GM18868 (cell line): Measurements from ENCODE around the gene DDX46.
"Not testable (repeated sequence)": the region's sequence is repeated elsewhere in the genome, so short reads cannot be mapped to it uniquely, and the experiment has no call there.

Source experiments
- ATAC-seq: cut with Tn5 transposase; IDR thresholded peaks from one replicate; pipeline ENCODE4 v1.9.1; 2021; ENCODE audit warnings: mild to moderate bottlenecking, moderate library complexity; ENCODE audit not compliant: unreplicated experiment

The DDX46 gene

DNA sequence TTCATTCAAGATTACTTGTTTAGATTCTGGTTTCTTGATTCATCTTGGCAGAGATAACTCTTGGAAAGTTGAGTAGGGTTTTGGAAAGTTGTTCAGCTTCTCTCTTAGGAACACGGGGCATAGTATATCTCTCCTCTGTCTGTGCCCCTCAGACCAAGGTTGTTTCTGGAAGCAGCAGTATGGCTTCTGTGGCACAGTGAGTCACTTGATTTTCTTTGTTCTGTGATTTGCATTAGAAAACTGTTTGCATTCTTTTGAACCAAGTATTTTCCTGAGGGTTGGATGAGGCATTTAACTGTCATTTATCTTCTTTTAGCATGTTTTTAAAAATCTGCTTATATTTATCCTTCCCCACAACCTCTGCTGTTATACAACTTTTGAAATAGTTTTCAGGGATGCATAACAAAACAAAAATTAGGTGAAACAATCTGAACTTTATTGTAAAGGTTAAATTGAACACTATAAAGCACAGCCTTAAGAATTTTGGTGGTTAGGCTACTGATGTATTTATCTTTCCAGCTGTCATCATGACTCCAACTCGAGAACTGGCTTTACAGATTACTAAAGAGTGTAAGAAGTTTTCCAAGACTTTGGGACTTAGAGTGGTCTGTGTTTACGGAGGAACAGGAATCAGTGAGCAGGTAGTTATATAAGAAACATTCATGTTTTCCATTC, 26.5 kb downstream of the DDX46 start:
- ATAC-seq: no peak

DNA sequence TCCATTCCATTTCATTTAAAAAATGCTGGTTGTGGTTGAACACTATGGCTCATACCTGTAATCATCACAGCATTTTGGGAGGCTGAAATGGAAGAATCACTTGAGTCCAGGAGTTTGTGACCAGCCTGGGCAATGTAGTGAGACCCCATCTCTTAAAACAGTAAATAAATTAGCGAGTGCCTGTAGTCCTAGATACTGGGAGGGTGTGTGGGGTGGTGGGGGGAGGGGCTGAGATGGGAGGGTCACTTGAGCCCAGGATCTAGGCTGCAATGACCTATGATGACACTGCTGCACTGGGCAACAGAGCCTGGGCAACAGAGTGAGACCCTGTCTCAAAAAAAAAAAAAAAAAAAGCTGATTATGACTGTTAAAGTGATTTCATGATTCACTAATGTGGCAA, 29.1 kb downstream of the DDX46 start:
- ATAC-seq: no peak

DNA sequence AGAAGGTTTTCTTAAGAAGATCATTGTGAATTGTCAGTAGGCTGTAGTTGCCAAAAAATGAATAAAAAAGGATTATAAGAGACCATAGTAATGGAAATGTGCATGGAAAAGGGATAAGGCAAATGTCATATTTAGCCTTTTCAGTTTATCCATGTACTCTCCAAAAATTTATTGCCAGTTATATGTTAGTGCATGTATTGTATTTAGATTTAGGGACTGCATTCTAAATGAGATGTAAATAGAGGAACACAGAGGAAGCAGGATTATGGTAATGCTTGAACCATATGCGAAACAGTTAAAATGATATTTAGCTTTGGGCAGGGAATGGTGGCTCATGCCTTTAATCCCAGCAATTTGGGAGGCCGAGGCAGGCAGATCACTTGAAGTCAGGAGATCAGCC, 33.0 kb downstream of the DDX46 start:
- no peak for ATAC-seq

DNA sequence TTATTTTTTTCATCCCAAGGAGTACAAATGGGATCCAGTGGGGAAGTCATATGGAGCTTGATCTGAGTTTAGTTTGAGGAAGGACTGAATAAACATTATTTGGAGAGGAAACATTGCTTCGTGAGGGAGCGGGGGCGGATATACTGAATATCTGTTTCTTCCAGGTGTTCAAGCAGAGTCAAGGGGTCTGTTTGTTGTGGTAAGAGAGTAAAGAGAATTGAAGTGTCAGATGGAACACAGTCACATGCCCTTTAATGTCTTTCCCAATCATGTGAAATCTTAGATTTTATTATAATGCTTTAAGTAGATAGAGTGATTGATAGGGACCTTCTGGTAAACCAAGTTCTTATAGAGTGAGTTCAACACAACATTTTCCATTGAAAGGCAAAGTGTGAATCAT, 33.7 kb downstream of the DDX46 start:
- no peak for ATAC-seq

DNA sequence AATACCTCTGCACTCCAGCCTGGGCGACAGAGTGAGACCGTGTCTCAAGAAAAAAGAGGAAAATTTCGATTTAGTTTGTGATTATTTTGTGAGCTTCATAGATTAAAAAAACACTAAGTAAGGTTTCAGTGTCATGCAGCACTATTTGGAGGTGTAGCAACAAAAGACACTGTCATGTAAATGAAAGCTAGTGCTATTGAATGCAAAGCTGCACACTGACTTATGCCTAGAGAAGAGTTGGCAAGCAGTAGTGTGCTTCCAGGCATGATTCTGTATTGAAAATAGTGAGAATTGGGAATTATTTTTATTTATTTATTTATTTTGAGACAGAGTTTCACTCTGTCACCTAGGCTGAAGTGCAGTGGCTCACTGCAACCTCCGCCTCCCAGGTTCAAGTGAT, 34.5 kb downstream of the DDX46 start:
- no peak for ATAC-seq

DNA sequence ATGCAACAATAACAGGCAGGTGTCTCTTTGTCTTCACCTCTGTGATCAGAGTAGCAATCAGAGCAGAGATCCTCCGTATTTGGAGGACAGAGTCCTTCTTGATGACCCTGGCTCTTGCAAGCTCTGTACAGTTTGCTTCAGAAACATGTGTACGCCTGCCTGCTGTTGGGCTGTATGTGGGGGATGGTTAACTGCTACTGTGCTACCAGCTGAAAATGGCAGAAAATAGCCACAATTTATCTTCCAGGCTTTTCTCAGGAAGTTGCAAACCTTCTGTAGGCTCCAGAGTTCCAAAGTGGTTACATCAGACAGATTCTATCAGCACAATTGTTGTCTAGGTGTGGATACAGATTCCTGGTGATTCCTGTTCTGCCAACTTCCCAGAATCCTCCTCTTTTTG, 35.5 kb downstream of the DDX46 start:
- no peak for ATAC-seq

DNA sequence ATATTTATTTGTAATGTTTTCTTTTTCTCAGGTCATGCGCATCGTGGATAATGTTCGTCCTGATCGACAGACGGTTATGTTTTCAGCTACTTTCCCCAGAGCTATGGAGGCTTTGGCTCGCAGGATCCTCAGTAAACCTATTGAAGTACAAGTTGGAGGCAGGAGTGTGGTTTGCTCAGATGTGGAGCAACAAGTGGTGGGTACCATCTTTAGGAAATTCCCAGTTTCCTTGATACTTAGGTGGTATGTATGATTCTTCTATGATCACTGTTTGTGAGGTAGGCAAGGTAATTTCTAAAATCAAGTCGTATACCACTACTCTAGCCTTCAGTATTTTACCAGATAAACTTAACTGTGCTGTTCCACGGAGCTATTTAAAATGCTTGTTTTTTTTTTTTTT, 36.2 kb downstream of the DDX46 start:
- no peak for ATAC-seq

DNA sequence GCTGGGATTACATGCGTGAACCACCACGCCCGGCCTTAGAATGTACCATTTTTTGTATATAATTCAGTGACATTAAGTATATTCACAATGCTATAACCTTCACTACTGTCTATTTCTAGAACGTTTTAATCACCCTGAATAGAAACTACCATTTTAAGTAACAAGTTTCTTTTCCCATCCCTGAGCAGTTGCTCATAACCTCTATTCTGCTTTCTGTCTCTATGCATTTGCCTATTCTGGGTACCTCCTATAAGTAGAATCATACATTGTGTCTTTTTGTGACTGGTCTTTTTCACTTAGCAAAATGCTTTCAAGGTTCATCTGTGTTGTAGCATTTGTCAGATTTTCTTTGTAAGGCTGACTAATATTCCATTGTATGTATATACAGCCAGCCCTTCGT, 39.9 kb downstream of the DDX46 start:
- no peak for ATAC-seq

DNA sequence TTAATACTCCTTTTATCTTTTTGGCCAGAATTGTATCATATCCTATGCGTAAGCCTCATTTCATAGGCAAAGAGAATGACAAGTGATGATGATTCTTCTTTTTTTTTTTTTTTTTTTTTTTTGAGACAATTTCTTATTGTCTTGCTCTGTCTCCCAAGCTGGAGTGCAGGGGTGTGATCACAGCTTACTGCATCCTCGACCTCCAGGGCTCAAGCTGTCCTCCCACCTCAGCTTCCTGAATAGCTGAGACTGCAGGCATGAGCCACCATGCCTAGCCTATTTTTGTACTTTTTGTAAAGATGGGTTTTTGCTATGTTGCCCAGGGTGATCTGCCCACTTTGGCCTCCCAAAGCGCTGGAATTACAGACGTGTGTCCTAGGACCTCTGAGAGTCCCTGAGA, 45.2 kb downstream of the DDX46 start:
- ATAC-seq: no peak

DNA sequence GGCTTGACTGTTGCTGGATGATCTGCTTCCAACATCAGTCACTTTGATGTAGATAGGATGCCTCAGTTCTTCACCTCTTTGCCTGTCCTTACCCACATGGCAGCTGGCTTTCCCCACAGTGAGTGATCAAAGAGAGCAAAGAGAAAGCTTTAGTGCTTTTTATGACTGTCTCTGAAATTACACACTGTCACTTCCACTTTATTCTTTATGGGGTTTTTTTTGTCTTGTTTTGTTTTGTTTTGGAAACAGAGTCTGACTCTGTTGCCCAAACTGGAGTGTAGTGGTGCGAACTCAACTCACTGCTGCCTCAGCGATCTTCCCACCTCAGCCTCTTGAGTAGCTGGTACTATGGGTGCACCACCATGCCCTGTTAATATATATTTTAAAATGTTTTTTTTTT, 54.8 kb downstream of the DDX46 start:
- ATAC-seq: peak; percentile 76

DNA sequence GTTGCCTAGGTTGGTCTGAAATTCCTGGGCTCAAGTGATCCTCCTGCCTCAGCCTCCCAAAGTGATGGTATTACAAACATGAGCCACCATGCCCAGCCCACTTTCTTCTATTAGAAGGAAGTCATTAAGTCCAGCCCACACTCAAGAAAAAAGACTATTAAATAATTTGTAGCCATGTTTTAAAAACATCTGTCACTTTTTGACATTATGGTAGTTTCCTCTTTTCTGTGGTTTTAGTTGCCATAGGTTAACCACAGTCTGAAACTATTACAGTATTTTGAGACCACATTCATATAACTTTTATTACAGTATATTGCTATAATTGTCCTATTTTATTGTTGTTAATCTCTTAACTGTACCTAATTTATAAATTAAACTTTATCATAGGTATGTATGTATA, 55.2 kb downstream of the DDX46 start:
- peak; percentile 73 for ATAC-seq

DNA sequence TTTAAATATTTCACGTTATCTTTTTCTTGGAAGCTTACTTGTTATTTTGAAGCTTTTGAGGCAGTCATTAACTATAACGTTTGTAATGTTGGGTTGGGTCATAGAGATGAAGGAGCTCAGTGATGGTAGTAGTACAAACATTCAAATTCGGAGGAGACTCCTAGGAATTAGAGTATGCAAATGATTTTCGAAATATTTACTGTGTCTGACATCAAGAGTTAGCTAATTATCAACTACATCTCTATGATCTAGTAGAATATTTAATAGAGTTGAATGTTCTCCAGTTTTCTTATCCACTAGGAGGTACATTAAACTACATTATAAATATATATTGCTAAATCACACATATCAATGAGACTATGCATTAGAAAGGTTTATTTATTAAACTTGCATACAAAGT, 58.4 kb downstream of the DDX46 start:
- ATAC-seq: no peak

DNA sequence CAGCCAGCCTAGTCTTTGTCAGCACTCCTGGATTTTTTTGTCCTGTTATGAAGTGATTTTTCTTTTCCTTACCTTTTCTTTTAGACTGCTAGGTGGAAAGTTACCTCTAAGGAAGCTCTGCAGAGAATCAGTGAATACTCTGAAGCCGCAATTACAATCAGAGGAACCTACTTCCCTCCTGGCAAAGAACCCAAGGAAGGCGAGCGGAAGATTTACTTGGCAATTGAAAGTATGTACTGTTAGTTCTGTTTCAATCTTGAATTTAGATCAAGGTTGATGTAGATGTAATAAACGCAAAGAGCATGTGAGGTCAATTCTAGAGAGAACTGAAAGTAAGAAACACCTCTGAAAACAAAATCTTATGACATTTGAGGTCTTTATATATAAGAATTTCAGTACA, 60.2 kb downstream of the DDX46 start:
- ATAC-seq: no peak

DNA sequence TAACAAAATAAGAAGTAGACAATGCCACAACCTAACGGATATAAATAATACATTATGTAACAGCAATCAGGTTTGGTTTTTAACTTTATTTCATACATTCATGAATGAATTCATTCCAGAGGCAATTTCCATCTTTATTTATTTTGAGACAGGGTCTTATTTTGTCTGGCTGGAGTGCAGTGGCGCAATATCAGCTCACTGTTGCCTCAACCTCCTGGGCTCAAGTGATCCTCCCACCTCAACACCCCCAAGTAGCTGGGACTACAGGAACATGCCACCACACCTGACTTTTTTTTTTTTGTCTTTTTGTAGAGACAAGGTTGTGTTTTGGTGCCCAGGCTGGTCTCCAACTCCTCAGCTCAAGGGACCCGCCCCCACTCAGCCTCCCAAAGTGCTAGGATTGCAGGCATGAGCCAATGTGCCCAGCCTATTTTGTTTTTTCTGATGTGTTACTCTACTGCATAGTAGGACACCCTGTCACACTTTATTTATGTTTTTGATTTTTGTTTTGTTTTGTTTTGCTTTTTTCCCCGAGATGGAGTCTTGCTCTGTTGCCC, 60.9 kb downstream of the DDX46 start:
- ATAC-seq: no peak

DNA sequence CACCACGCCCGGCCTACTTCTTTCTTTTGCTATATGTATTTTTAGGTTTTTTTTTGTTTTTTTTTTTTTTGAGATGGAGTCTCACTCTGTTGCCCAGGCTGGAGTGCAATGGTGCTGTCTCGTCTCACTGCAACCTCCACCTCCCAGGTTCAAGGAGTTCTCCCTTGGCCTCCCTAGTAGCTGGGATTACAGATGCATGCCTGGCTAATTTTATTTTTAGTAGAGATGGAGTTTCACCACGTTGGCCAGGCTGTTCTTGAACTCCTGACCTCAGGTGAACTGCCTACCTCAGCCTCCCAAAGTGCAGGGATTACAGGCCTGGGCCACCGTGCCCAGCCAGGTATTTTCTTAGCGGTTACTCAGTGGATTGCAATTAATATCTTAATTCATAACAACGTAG, 63.3 kb downstream of the DDX46 start:
- ATAC-seq: no peak

DNA sequence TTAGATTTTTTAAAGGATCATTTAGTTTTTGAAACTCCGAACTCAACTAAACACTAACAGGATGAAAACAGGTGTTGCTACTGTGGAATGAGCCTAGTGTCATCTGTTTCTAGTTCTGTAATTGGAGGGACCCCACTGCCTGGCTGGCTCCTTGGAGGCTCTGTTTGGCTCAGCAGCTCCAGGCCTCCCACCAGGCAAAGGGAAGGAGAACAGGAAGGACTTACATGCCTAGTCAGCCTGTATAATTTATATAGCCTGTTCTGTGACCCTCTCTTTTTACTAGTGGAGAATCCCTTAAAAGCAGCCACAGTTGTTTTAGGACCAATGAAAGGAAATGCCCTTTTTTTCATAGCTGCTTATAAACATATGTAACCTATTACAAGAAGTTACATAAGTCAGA, 66.1 kb downstream of the DDX46 start:
- no peak for ATAC-seq

DNA sequence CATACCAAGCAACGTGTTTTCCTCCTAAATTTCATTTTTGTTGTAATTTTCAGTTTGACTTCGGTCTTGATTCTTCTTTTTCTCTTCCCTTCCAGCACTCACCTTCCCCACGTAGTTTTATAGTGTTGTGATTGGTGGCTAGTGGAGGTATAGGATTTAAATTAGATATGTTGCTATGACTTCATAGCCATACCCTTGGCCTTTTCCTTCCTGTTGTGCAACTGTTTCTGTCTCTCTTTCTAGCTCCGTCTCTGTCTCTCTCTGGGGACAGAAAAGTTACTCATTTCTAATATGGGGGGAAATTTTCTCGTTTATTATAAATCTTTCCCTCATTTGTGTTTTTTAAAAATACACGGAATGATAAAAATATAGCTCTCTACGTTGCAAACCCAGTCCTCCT, 66.6 kb downstream of the DDX46 start:
- ATAC-seq: no peak

DNA sequence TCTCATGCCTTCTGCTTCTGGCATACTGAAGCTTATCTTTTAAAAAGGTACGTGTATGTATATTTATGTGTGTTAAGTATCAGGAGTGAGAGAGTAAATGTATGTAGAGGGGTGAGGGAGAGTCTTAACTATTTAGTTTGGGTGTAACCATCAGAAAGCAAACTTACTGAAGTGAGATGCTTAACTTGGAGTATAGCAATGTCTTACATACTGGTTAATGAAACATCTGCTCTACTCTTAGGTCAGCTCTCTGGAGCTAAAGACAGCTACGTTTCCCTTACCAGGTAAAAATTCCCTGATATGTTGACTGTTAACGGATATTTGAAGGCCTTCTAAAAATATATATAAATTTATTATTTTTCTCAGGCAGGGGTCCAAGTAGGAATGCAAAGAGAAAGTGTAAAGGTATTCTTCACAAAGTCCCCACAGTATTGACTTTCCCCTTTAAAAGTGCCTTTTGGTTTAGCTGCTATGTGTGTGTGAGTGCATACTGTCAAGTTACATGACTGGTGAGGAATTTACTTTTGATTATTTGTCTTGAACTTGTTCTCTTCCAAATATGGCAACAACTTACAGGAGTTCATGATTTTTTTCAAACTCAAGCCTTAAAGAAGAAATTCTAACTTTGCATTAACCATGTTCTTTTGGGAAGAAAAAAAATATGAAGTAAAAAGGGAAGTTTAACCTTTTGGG, 74.9 kb downstream of the DDX46 start:
- no peak for ATAC-seq

DNA sequence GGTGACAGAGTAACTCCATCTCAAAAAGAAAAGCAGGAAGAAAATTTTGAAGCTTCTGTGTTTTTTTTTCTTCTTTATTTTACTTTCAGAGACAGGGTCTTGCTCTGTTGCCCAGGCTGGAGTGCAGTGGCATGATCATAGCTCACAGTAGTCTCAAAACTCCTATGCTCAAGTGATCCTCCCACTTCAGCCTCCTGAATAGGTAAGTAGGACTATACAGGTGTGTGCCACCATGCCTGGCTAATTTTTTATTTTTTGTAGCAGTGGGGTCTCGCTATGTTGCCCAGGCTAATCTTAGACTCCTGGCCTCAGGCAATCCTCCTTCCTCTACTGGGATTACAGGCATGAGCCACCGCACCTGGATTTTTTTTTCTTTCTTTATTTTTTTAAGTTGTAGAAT, 77.0 kb downstream of the DDX46 start:
- ATAC-seq: no peak

DNA sequence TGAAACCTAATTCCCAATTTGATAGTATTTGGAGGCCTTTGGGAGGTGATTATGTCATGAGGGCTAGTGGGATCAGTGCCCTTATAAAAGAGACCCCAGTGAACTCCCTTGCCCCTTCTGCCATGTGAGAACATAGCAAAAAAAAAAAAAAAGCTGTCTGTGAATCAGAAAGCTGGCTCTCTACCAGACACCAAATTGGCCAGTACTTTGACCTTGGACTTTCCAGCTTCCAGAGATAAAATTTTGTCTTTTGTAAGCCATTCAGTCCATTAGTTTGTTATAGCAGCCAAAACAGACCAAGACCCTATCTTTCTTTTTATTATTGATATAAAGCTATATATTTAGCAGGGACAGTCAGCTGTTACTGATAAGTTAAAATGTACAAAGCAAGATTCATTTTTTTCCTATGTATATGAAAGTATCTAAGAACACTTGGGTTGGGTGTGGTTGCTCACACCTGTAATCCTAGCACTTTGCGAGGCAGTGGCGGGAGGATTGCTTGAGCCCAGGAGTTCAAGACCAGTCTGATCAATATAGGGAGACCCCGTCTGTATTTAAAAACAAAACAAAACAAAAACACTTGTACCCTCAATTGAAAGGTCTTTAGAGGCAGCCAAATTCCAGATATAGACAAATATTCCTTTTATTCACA, 79.1 kb downstream of the DDX46 start:
- no peak for ATAC-seq

DNA sequence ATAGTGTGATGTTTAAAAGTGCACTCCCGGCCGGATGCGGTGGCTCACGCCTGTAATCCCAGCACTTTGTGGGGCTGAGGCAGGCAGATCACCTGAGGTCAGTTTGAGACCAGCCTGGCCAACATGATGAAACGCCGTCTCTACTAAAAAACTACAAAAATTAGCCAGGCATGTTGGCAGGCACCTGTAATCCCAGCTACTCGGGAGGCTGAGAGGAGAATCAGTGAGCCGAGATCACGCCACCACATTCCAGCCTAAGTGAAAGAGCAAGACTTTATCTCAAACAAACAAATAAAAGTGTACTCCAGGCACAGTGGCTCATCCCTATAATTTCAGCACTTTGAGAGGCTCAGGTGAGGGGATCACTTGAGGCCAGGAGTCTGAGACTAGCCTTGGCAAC, 79.8 kb downstream of the DDX46 start:
- not testable (repeated sequence) for ATAC-seq

DNA sequence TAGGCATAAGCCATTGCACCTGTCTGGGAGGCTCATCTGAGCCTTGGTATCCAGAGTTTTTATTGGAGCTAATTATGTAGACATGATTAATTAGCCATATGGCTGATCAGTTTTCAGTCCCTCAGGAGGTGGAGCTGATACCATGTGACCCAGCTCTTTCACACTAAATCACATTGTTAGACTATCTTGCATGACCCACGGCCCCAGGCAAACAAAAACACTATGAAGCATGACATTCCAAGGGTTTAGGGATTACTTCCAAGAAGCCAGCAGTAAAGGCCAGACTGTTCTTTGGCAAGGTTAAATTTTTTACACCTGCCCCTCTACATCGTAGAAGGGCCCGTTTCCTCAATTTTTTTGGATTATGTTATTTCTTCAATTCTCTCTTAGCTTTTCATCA, 82.2 kb downstream of the DDX46 start:
- no peak for ATAC-seq
